CD4-positive, alpha-beta T cell treated with Interleukin-12 subunit alpha and Interleukin-12 subunit beta, for 1 hour (primary cell): Measurements from ENCODE around the gene BHLHE40.

Experiments
- DNase-seq: peaks from one replicate; pipeline ENCODE4 v3.0.0-alpha.2; 2020

Gene BHLHE40

GRCh38 chr3:4985330-4986174 is 6.3 kb downstream of the BHLHE40 start:
- no peak for DNase-seq

DNA sequence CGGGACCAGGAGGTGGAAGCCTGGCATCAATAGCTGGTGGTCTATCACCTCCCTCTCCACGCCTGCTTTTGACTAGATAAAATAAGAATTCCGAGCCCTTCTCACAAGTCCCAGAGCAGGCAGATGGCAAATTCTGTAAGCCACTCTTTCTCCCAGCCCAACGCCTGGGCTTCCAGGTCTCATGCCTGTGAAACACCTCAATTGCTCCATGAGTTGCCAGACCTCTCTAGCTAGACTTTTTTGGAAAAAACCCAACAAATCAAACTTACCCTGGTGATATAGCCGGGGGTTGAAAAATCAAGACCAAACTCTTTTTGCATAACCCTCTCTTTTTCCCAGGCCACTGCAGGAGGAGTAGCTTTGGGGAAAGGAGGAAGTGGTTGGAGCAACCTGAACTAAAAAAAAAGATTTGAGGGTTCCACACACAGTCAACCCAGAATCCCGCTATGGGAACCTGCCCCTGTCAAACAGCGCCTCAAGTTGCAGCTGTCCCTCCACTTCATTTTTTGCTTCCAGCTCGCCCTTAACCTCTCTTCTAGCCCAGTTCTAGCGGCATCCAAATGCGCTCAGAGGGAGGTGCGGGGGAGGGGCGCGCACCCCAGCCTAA is 7.0 kb downstream of the BHLHE40 start:
- no peak for DNase-seq

- peak; percentile 82 for DNase-seq
These were observed 7.7 kb downstream of the BHLHE40 start for GRCh38 chr3:4986782-4987537.

GRCh38 chr3:4987538-4988296 is 8.5 kb downstream of the BHLHE40 start:
- no peak for DNase-seq

- DNase-seq, result no peak
These were observed 10.0 kb downstream of the BHLHE40 start for GRCh38 chr3:4988983-4989834.

DNA sequence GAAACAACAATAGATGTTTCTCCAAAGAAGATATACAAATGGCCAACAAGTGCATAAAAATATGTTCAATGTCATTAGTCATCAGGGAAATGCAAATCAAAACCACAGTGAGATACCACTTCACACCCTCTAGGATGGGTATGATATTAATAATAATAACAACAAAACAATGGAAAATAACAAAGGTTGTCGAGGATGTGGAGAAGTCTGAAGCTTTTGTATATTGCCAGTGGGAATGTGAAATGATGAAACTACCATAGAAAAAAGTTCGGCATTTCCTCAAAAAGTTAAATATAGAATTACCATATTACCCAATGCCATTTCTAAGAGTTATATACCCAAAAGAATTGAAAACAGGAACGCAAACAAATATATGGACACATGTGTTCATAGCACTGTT is 10.8 kb downstream of the BHLHE40 start:
- DNase-seq, result no peak

- no peak for DNase-seq
These were observed 12.9 kb downstream of the BHLHE40 start for GRCh38 chr3:4992118-4992517.

DNA sequence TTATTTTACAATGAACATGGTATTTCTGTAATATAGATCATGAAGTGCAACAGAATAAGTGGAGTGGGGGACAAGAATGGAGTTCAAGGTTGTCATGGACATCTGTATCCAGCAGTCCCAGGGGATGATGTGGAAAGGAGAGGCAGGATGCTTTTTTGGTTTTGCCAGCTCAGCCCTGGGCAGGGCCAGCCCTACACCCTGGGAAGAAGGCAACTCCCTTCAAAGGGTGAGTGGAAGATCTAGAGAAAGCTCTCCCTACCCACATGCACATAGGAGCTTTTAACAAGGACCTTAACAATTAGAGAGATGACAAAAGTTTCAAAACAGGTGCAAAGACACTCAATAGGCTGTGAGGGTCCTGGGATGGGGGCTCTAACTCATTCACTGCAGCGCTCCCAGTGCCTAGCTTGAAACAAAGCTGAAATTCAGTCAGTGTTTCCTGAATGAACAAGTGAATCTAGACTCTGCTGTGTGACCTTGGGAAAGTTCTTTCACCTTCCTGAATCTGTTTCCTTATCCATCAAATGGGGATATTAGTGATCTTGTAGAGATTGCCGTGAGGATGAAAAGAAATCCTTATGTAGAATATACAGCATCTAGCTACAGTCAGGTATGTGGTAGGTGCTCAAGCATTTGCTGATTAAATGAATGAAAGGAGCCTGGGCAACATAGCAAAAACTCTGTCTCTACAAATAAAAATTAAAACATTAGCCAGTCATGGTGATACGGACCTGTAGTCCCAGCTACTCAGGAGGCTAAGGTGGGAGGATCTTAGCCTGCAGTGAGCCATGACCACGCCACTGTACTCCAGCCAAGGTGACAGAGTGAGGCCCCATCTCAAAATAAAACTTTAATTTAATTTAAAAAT is 14.3 kb downstream of the BHLHE40 start:
- no peak for DNase-seq

GRCh38 chr3:4994144-4994730 is 15.0 kb downstream of the BHLHE40 start:
- DNase-seq, result no peak

- no peak for DNase-seq
These were observed 15.7 kb downstream of the BHLHE40 start for GRCh38 chr3:4994823-4995499.

DNA sequence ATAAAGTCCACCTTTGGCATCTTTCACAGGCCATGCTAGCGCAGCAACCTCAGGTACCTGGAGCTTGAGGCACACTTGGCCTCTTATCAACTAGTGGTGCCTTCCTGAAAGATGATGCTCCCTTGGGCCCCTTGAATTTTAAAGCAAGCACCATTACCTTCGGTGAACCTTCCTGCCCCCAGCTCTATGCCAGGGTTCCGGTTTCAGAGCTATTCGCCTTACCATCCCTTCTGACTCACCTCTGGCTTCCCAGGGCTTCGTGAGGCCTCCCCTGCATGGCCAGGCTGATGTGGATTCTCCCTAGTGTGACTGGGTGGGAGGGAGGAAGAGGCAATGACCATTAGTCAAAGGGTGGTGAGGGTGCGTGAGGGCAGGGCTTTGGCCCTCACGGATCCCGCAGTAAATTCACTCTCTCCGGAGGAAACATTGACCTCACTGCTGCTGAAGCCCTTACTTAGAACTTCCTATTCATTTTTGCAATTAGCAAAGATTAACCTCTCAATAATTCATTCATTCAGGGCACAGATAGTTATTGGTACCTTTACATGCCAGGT is 16.3 kb downstream of the BHLHE40 start:
- no peak for DNase-seq

DNA sequence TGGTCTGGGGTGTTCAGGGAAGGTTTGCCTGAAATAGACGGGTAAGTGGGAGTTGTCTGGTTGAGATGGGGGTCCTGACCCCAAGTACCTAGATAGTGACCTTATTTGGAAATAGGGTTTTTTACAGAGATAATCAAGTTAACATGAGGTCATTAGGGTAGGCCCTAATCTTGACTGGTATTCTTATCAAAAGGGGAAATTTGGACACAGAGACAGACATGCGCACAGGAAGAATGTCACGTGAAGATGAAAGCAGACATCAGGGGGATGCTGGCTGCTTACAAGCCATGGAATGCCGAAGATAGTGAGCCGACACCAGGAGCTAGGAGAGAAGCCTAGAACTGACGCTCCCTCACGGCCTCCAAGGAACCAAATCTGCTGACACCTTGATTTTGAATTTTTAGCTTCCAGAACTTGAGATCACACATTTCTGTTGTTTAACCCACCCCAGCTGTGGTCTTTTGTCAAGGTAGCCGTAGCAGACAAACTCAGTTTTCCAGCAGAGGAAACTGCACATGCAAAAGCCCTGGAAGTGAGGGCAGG is 17.1 kb downstream of the BHLHE40 start:
- no peak for DNase-seq

- DNase-seq, result no peak
These were observed 17.6 kb downstream of the BHLHE40 start for GRCh38 chr3:4996771-4997291.

- no peak for DNase-seq
These were observed 18.7 kb downstream of the BHLHE40 start for GRCh38 chr3:4997946-4998345.

DNA sequence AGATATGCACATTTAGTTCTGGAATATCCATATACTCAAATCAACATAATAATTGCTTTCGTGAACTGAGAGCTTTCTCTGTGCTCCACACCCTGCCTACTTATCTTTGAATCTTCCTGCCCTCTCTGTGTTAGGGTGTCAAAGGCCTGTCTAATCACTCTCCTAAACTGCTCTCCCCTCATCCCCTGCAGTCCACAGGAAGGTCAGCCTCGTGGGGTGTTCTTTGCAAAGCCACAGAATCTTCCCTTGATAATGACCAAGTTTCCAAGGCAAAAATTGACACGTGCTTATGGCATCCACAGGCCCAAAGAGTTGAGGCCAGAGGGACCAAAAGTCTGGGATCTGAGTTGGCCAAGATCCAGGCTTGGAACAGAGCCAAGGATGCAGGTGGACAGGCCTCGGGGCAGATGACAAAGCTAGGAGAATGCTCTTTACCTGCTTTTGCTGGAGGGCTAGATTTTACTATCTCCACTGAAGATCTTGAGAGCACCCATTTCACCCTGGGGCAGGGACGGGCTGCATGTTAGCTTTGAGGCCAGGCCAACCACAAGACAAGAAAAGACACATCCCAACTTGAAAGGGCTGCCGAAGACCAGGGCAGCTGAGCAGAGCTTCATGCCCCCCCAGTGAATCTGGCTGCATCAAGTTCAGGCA is 20.4 kb downstream of the BHLHE40 start:
- DNase-seq, result no peak

- DNase-seq, result no peak
These were observed 21.9 kb downstream of the BHLHE40 start for GRCh38 chr3:5001135-5001534.

- no peak for DNase-seq
These were observed 22.6 kb downstream of the BHLHE40 start for GRCh38 chr3:5001805-5002173.

DNA sequence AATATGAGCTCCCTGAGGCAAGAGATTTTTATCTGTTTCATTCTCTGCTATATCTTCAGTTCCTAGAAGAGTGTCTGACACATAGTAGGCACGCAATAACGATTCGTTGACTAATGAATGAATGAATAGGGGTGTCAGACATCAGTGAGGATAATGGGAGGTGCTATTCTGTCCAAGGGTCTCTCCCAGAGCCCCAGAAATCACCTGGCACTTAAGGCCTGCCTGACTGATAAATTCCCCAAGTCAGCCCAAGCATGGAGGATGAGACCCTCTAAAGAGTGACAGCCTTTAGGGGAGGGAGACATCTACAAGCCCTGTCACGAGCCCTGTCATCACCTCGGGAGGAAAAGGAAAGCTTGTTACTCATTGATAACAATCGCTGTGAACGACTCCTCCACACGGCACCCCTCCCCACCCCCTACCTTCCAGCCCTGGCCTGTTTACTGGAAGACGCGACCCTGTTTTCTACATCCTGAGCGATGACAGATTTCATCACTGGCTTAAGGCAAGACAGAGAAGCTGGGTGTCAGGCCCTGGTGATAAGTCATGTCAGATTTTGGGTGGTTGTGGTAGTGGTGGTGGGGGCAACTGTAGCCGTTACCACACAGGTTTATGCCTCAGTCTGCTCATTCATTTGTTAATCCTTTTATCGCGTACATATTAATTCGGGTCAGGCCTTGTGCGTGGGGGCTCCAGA is 23.1 kb downstream of the BHLHE40 start:
- DNase-seq, result peak; percentile 73
